ENCODE measurements around the gene IRX6.

IRX6 gene

GRCh38 chr16:55370762-55371482 is 46.9 kb downstream of the IRX6 start:
- H3K4me3 ChIP-seq (ENCODE audit: low read length): peak overlapping the region; percentile 56; the same call in 1 of the 2 replicates
- H3K27me3 ChIP-seq (ENCODE audit: insufficient read depth, low read length): peaks cover 30% of the 10 kb centered on the region
- H3K9ac ChIP-seq (ENCODE audit: low read depth, low read length): no peak overlapping the region
- no peaks in the 10 kb centered on the region for H3K36me3 ChIP-seq (ENCODE audit: insufficient read depth, low read depth, low read length)
- peaks cover 8% of the 10 kb centered on the region; the same call in 1 of the 2 replicates for H3K4me1 ChIP-seq (ENCODE audit: insufficient read depth, low read length)
- H3K27ac ChIP-seq (ENCODE audit: low read length): no peak overlapping the region
- no peaks in the 10 kb centered on the region for H3K9me3 ChIP-seq (ENCODE audit: insufficient read depth, low read depth, low read length)

GRCh38 chr16:55372792-55373488 is 48.9 kb downstream of the IRX6 start:
- Histone ChIP-seq H3K9me3 (ENCODE audit: insufficient read depth, low read depth, low read length) (no peaks in the 10 kb centered on the region), H3K27me3 (ENCODE audit: insufficient read depth, low read length) (peaks cover 30% of the 10 kb centered on the region), H3K4me3 (ENCODE audit: low read length) (no peak overlapping the region), H3K27ac (ENCODE audit: low read length) (no peak overlapping the region), H3K4me1 (ENCODE audit: insufficient read depth, low read length) (peaks cover 8% of the 10 kb centered on the region; the same call in 1 of the 2 replicates), H3K9ac (ENCODE audit: low read depth, low read length) (no peak overlapping the region), H3K36me3 (ENCODE audit: insufficient read depth, low read depth, low read length) (no peaks in the 10 kb centered on the region)

GRCh38 chr16:55373489-55373832 is 49.5 kb downstream of the IRX6 start:
- no peak overlapping the region for H3K9ac ChIP-seq (ENCODE audit: low read depth, low read length)
- no peaks in the 10 kb centered on the region for H3K9me3 ChIP-seq (ENCODE audit: insufficient read depth, low read depth, low read length)
- H3K4me3 ChIP-seq (ENCODE audit: low read length): no peak overlapping the region
- no peak overlapping the region for H3K27ac ChIP-seq (ENCODE audit: low read length)
- H3K4me1 ChIP-seq (ENCODE audit: insufficient read depth, low read length): peaks cover 8% of the 10 kb centered on the region; the same call in 1 of the 2 replicates
- H3K36me3 ChIP-seq (ENCODE audit: insufficient read depth, low read depth, low read length): no peaks in the 10 kb centered on the region
- H3K27me3 ChIP-seq (ENCODE audit: insufficient read depth, low read length): peaks cover 30% of the 10 kb centered on the region

- H3K9ac ChIP-seq (ENCODE audit: low read depth, low read length): no peak overlapping the region
- no peak overlapping the region for H3K27ac ChIP-seq (ENCODE audit: low read length)
- H3K27me3 ChIP-seq (ENCODE audit: insufficient read depth, low read length): peaks cover 14% of the 10 kb centered on the region; the same call in 1 of the 2 replicates
- no peak overlapping the region for H3K4me3 ChIP-seq (ENCODE audit: low read length)
- peaks cover 8% of the 10 kb centered on the region; the same call in 1 of the 2 replicates for H3K4me1 ChIP-seq (ENCODE audit: insufficient read depth, low read length)
- H3K36me3 ChIP-seq (ENCODE audit: insufficient read depth, low read depth, low read length): no peaks in the 10 kb centered on the region
- H3K9me3 ChIP-seq (ENCODE audit: insufficient read depth, low read depth, low read length): no peaks in the 10 kb centered on the region
Observed at GRCh38 chr16:55376045-55376444, 52.0 kb downstream of the IRX6 start.

- H3K36me3 ChIP-seq (ENCODE audit: insufficient read depth, low read depth, low read length): no peaks in the 10 kb centered on the region
- no peak overlapping the region for H3K4me3 ChIP-seq (ENCODE audit: low read length)
- peaks cover 9% of the 10 kb centered on the region; the same call in 1 of the 2 replicates for H3K27me3 ChIP-seq (ENCODE audit: insufficient read depth, low read length)
- H3K4me1 ChIP-seq (ENCODE audit: insufficient read depth, low read length): peaks cover 5% of the 10 kb centered on the region; the same call in 1 of the 2 replicates
- no peaks in the 10 kb centered on the region for H3K9me3 ChIP-seq (ENCODE audit: insufficient read depth, low read depth, low read length)
- H3K9ac ChIP-seq (ENCODE audit: low read depth, low read length): no peak overlapping the region
- no peak overlapping the region for H3K27ac ChIP-seq (ENCODE audit: low read length)
Observed at GRCh38 chr16:55376567-55377167, 52.7 kb downstream of the IRX6 start.

GRCh38 chr16:55377840-55378239 is 53.8 kb downstream of the IRX6 start:
- Histone ChIP-seq H3K27ac (ENCODE audit: low read length) (no peak overlapping the region), H3K9ac (ENCODE audit: low read depth, low read length) (no peak overlapping the region), H3K36me3 (ENCODE audit: insufficient read depth, low read depth, low read length) (no peaks in the 10 kb centered on the region), H3K4me1 (ENCODE audit: insufficient read depth, low read length) (peaks cover 5% of the 10 kb centered on the region; the same call in 1 of the 2 replicates), H3K4me3 (ENCODE audit: low read length) (no peak overlapping the region), H3K9me3 (ENCODE audit: insufficient read depth, low read depth, low read length) (no peaks in the 10 kb centered on the region), H3K27me3 (ENCODE audit: insufficient read depth, low read length) (no peaks in the 10 kb centered on the region)

- Histone ChIP-seq H3K9me3 (ENCODE audit: insufficient read depth, low read depth, low read length) (no peaks in the 10 kb centered on the region), H3K9ac (ENCODE audit: low read depth, low read length) (no peak overlapping the region), H3K4me3 (ENCODE audit: low read length) (no peak overlapping the region), H3K27me3 (ENCODE audit: insufficient read depth, low read length) (no peaks in the 10 kb centered on the region), H3K36me3 (ENCODE audit: insufficient read depth, low read depth, low read length) (no peaks in the 10 kb centered on the region), H3K4me1 (ENCODE audit: insufficient read depth, low read length) (peaks cover 5% of the 10 kb centered on the region; the same call in 1 of the 2 replicates), H3K27ac (ENCODE audit: low read length) (no peak overlapping the region)
Observed at GRCh38 chr16:55378616-55379015, 54.6 kb downstream of the IRX6 start.

GRCh38 chr16:55379371-55379770 is 55.4 kb downstream of the IRX6 start:
- no peak overlapping the region for H3K9ac ChIP-seq (ENCODE audit: low read depth, low read length)
- H3K9me3 ChIP-seq (ENCODE audit: insufficient read depth, low read depth, low read length): no peaks in the 10 kb centered on the region
- H3K4me3 ChIP-seq (ENCODE audit: low read length): no peak overlapping the region
- no peaks in the 10 kb centered on the region for H3K4me1 ChIP-seq (ENCODE audit: insufficient read depth, low read length)
- H3K27me3 ChIP-seq (ENCODE audit: insufficient read depth, low read length): no peaks in the 10 kb centered on the region
- no peak overlapping the region for H3K27ac ChIP-seq (ENCODE audit: low read length)
- H3K36me3 ChIP-seq (ENCODE audit: insufficient read depth, low read depth, low read length): no peaks in the 10 kb centered on the region

GRCh38 chr16:55379876-55380390 is 55.9 kb downstream of the IRX6 start:
- Histone ChIP-seq H3K27ac (ENCODE audit: low read length) (no peak overlapping the region), H3K4me3 (ENCODE audit: low read length) (no peak overlapping the region)

More at GRCh38 chr16:55379876-55380390, 55.9 kb downstream of the IRX6 start:
- Histone ChIP-seq H3K4me1 (ENCODE audit: insufficient read depth, low read length) (no peaks in the 10 kb centered on the region), H3K9ac (ENCODE audit: low read depth, low read length) (no peak overlapping the region), H3K9me3 (ENCODE audit: insufficient read depth, low read depth, low read length) (no peaks in the 10 kb centered on the region), H3K27me3 (ENCODE audit: insufficient read depth, low read length) (no peaks in the 10 kb centered on the region), H3K36me3 (ENCODE audit: insufficient read depth, low read depth, low read length) (no peaks in the 10 kb centered on the region)
